ENCODE data around the gene AUH.
"Not testable (repeated sequence)": the region's sequence is repeated elsewhere in the genome, so short reads cannot be mapped to it uniquely, and the experiment has no call there.

AUH gene

GRCh38 chr9:91391818-91392217 lies 30.1 kb upstream of the AUH start:
- no peak for TF ChIP-seq POLR2A (IDR thresholded peaks at IDR 0.05; ENCODE audit: low read depth, low read length)
- no peak for FAIRE-seq
- DNase-seq (ENCODE audit: insufficient read length, low spot score) = no peak

GRCh38 chr9:91391412-91391811 lies 29.7 kb upstream of the AUH start:
- DNase-seq (ENCODE audit: insufficient read length, low spot score) = no peak
- FAIRE-seq = no peak
- no peak for TF ChIP-seq POLR2A (IDR thresholded peaks at IDR 0.05; ENCODE audit: low read depth, low read length)

DNA sequence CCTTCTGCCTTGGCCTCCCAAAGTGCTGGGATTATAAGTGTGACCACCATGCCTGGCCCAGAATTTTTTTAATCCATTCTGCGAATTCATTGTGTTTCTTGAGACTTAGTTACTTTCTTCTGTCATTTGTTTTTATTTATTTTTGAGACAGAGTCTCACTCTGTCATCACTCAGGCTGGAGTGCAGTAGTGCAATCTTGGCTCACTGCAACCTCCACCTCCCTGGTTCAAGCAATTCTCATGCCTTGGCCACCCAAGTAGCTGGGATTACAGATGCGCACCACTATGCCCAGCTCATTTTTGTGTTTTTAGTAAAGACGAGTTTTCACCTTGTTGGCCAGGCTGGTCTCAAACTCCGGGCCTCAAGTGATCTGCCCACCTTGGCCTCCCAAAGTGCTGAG lies 28.0 kb upstream of the AUH start:
- FAIRE-seq; DNase-seq (ENCODE audit: insufficient read length, low spot score): not testable (repeated sequence)

DNA sequence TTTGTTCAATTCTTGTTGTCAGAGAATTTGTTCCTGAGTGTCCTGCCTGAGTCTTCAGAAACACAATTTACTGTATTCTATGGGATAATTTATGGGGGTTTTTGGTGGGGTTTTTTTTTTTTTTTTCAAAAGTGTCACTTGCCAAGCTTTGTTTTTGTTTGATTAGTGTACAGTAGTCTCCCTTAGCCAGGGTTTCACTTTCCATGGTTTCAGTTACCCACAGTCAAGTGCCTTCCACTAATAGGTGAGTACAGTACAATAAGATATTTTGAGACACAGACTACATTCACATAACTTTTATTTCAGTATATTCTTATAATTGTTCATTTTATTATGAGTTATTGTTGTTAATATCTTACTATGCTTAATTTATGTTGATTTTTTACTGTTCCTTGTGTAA lies 25.0 kb upstream of the AUH start:
- TF ChIP-seq POLR2A (IDR thresholded peaks at IDR 0.05; ENCODE audit: low read depth, low read length) = no peak
- FAIRE-seq (no peak), DNase-seq (ENCODE audit: insufficient read length, low spot score) (no peak)

DNA sequence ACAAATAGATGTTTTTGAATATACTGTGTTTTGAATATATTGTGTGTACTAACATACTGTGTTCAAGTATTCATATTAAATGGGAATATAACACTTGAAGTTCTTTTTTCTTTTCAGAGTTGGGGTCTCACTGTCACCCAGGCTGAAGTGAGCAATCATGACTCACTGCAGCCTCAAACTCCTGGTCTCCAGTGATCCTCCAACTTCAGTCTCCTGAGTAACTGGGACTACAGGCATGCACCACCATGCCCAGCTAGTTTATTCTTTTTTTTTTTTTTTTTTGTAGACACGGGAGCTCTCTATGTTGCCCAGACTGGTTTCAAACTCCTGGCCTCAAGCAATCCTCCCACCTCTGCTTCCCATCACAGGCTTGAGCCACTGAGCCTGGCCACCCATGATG lies 23.2 kb upstream of the AUH start:
- TF ChIP-seq POLR2A (IDR thresholded peaks at IDR 0.05; ENCODE audit: low read depth, low read length) = no peak
- FAIRE-seq (no peak), DNase-seq (ENCODE audit: insufficient read length, low spot score) (no peak)

DNA sequence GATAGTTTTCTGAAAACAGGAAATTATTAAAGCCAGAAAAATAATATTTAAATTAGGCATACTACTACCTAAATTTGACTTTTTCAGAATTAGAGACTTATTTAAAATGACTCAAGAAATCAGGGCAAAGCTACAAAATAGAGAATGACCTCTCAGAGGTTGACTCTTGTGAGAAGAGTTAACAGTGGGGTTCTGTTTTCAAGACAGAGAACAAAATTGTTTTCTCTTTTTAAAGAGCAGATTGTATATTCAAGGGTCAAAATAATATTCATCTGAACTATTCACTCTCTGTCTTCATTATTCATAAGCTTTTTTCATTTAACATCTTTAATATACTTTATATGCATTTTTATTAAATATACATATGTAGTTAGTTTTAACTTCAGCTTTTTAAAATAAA lies 21.9 kb upstream of the AUH start:
- FAIRE-seq = no peak
- no peak for DNase-seq (ENCODE audit: insufficient read length, low spot score)
- no peak for TF ChIP-seq POLR2A (IDR thresholded peaks at IDR 0.05; ENCODE audit: low read depth, low read length)

DNA sequence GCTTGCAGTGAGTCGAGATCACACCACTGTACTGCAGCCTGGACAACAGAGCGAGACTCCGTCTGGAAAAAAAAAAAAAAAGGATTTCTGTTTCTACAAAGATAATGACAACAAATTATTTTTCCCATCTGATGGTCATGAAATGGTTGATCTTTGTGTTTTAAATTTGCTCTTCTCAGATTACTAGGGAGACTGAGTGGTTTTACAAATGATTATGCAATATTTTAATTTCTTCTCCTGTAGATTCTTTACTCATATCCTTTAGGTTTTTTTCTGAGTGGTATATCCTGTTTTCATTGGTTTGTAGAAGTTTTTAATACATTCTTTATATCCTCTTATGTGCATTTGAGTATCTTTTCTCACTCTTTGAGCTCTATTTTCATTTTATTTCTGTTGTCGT lies 20.6 kb upstream of the AUH start:
- DNase-seq (ENCODE audit: insufficient read length, low spot score) (no peak), FAIRE-seq (no peak)
- TF ChIP-seq POLR2A (IDR thresholded peaks at IDR 0.05; ENCODE audit: low read depth, low read length) = no peak

DNA sequence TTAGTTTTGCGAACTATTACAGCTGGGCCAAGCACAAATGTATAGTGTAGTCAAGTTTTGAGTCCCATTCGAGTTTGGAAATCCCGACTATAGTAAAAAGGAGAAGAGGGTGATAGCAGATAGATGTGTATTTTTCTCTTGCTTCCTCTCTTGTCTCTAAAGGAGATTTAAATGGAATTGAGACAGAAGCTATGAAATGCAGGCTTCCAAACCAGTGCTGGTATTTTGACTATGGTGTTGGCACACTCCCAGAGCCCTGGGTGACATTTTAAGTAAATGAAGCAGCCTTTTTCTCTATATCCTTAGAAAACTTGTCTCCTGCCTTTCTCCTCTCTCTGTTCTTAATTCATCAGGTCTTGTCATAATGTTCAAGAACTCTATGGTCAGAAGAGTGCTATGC lies 17.7 kb upstream of the AUH start:
- no peak for TF ChIP-seq POLR2A (IDR thresholded peaks at IDR 0.05; ENCODE audit: low read depth, low read length)
- DNase-seq (ENCODE audit: insufficient read length, low spot score) (no peak), FAIRE-seq (no peak)

DNA sequence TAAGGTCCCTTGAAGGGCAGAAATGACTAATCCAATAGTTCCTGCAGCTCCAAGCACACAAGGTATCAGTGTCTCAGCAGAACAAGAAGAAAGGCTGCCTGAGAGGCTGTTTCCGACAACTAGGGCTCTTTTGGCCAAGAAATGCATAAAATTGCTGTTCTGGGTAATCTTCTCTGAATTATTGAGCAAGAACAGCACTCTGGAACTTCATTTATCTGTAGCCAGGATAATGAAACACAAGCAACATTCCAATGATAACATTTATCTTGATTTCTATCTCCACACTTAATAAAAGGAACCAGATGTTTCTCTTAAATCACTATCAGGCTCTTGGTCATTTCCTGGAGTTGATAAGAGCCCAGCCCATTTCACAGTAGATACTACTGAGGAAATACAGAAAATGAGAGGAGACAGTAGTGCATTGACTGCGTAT lies 17.0 kb upstream of the AUH start:
- DNase-seq (ENCODE audit: insufficient read length, low spot score) = no peak
- no peak for TF ChIP-seq POLR2A (IDR thresholded peaks at IDR 0.05; ENCODE audit: low read depth, low read length)
- FAIRE-seq = no peak

DNA sequence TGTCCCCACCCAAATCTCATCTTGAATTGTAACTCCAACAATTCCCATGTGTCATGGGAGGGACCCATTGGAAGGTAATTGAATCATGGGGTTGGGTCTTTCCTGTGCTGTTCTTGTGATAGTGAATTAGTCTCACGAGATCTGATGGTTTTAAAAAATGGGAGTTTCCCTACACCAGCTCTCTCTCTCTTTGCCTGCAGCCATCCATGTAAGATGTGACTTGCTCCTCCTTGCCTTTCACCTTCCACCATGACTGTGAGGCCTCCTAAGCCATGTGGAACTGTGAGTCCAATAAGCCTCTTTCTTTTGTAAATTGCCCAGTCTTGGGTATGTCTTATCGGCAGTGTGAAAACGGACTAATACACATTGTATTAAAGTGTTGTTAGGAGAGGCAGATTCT lies 16.3 kb upstream of the AUH start:
- not testable (repeated sequence) for FAIRE-seq; DNase-seq (ENCODE audit: insufficient read length, low spot score)

- DNase-seq (ENCODE audit: insufficient read length, low spot score) = no peak
- no peak for TF ChIP-seq POLR2A (IDR thresholded peaks at IDR 0.05; ENCODE audit: low read depth, low read length)
- no peak for FAIRE-seq
Observed at GRCh38 chr9:91376239-91376638, 14.5 kb upstream of the AUH start.

- DNase-seq (ENCODE audit: insufficient read length, low spot score) = no peak
Observed at GRCh38 chr9:91374939-91375338, 13.2 kb upstream of the AUH start.

GRCh38 chr9:91371894-91372293 lies 10.2 kb upstream of the AUH start:
- DNase-seq (ENCODE audit: insufficient read length, low spot score) = no peak
- no peak for TF ChIP-seq POLR2A (IDR thresholded peaks at IDR 0.05; ENCODE audit: low read depth, low read length)
- no peak for FAIRE-seq

More at GRCh38 chr9:91374939-91375338, 13.2 kb upstream of the AUH start:
- FAIRE-seq = no peak
- TF ChIP-seq POLR2A (IDR thresholded peaks at IDR 0.05; ENCODE audit: low read depth, low read length) = no peak

GRCh38 chr9:91370006-91370405 lies 8.3 kb upstream of the AUH start:
- DNase-seq (ENCODE audit: insufficient read length, low spot score); FAIRE-seq: not testable (repeated sequence)

DNA sequence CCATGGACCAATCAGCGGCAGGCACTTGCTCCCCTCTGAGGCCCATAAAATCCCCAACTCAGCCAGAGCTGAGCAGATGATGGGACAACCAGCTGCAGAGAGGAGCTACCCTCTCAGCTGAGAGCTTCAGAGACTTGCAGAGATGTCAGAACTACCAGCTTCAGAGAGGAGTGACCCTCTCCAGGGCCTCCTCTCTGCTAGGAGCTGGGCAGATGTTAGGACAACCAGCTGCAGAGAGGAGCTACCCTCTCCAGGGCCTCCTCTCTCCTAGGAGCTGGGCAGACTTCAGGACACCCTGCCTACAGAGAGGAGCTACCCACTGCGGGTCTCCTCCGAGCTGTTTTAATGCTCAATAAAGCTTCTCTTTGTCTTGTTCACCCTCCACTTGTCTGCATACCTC lies 3.0 kb upstream of the AUH start:
- FAIRE-seq = no peak
- no peak for DNase-seq (ENCODE audit: insufficient read length, low spot score)
- TF ChIP-seq POLR2A (IDR thresholded peaks at IDR 0.05; ENCODE audit: low read depth, low read length) = no peak

DNA sequence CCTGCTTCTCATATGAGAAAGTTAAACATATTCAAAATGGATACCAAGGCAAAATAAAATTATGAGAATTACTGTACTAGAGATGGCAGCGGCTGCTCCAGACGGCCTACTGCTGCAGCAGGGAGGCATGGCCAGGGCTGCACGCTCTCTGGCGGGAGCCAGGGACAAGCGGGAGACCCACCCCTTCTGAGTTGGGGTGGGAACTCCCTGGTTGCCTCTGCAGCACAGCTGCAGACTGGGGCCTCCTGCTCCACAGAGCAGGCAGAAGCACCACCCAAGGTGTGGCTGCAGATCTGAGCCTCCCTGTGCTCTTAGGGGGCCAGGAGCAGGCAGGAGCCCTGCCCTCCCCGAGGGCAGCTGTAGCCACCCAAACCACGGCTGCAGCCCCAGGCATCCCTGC lies 2.3 kb upstream of the AUH start:
- no peak for FAIRE-seq

More for the DNA sequence above, 2.3 kb upstream of the AUH start:
- TF ChIP-seq POLR2A (IDR thresholded peaks at IDR 0.05; ENCODE audit: low read depth, low read length) = no peak
- DNase-seq (ENCODE audit: insufficient read length, low spot score) = no peak

All from H54 (cell line).